Inflammatory macrophage treated with lipopolysaccharide for 1 hour (primary cell): ENCODE data around the gene TRIM15.
A peak's percentile ranks its signal among the peaks of the same experiment; 100 is the strongest.

Experiments used
- DNase-seq, 2 donors: peaks; one replicate each; pipeline ENCODE4 v3.0.0-alpha.2; 2020 to 2022

Gene TRIM15

DNA sequence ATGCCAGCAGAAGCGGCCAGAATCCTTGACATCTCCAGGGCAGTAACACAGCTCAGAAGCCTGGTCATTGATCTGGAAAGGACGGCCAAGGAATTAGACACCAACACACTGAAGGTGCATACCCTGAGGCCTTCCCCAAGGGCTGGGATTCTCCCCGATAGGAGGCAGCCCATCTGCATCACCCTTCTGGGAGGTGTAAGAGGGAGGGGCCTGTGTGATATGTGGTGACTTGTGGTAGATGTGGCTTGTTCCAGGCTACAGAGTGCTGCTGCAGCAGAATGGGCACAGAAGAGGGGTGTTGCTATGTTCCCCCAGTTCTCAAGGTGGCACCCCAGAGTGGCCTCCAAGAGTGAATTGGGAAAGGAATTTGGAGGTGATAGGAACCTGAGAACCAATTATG, 16.2 kb upstream of the TRIM15 start:
- DNase-seq: no peak

DNA sequence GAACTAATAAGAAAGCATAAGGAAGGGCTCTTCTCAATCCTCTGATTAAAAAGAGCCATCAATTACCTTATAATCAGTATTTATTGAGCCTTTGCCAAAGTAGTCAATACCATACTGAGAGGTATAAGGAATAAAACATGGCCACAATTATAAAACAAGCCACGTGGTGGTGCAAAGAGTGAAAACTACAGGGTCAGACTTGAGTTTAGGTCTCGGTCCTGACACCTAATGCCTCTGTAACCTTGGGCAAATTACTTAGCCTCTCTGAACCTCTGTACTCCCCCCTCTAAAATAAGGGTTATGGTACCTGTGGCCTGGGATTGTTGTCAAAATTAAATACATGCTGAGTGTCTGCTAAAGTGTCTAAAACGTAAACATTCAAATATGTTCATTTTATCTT, 14.1 kb upstream of the TRIM15 start:
- no peak for DNase-seq

DNA sequence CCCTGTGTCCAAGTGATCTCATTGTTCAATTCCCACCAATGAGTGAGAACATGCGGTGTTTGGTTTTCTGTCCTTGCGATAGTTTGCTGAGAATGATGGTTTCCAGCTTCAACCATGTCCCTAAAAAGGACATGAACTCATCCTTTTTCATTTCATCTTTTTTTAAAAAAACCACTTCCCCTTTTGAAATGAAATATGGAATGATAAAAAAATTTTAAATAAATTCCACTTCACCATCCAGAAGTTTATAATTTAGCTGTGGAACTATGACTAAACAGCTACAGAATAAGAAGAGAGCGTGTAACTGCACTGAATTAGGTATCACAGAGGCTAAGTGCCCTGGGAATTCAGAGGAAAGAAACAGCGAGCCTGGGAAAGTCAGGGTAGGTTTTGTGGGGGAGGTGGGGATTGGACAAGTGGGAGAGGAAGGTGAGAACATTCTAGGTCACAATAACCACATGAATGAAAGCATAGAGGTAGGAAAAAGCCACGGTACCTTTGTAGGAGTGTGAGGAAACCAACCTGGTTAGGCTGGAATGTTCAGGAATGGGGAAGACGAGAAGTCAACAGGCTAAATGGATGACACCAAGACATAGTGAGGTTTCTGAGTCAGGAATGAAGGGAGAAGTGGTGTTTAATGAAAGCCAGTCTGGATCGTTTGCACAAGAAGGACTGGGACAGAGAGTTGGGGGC, 13.3 kb upstream of the TRIM15 start:
- DNase-seq: no peak

DNA sequence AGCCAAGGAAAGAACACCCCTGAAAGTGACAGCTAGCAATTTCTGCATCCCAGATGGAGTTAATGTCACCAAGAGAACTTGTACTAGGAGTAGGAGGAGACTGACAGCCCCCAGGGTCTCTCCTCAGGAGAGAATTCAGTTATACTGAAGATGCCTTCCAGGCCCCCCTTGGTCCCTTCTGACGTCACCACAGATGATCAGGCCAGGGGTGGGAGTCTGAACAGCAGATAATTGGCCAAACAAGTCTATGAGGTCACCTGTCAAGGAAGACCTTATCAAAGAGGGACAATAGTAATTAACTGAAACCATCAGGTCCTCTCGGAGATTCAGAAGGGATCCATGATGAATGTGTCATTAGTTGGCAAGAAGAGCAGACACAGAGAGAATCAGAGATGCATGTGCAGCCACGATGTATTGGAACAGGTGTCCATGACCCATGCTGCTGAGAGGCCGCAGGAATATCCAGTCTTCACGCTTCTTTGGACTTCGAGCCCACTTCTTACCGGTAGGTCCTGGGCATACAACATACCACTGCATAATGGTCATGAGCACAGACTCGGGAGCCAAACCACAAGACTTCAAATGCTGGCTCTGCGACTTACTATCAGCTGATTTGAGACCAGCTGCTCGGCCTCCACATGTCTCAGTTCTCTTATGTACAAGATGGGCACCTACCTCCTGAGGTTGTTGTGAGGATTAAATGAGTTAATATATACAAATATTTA, 12.5 kb upstream of the TRIM15 start:
- DNase-seq: no peak

DNA sequence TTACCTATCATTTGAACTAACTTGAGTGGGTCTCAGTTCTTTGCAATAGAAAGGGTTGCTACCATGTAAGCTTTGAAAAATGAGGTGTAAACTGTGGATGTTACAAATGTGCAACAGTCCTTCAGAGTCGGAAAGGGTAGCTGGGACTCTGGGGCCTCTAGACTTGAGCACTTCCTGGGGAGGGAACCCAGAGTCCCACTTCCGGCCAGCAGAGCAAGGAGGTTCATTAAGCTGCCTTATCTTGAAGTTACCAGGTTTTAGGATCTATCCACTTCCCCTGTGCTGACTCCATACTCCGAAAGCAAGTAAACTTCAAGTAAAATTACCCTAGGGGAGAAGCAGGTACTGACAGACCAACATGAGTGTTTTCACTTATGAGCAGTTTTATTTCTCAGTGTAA, 11.8 kb upstream of the TRIM15 start:
- no peak for DNase-seq

DNA sequence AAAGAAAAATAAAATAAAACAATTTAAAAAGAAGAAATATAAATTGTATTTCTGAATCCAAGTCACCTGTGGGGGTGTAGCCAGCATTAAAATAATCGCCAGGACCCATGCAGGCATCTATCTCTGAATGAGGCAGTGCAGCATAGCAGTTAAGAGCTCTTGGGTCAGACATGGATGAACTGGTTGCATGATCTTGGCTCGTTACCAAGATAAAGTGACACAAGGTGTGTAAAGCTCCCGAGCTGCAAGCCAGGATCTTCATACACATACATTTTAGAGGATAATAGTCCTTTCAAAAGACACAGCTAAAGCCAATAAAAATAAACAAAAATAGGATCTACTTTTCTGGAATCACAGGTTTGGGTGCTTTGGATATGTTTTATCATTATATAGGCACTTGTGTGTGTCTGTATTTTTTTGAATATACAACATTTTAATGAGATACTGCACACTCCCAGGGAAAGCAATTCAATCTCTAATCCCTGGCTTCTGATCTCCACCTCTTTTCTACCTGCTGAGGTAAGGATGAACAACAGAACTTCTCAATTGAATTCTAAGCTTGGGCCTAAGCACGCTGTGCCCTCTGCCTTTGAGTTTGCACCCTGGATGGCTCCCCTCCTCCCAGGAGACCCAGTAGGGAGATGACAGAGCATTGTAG, 11.2 kb upstream of the TRIM15 start:
- no peak for DNase-seq

DNA sequence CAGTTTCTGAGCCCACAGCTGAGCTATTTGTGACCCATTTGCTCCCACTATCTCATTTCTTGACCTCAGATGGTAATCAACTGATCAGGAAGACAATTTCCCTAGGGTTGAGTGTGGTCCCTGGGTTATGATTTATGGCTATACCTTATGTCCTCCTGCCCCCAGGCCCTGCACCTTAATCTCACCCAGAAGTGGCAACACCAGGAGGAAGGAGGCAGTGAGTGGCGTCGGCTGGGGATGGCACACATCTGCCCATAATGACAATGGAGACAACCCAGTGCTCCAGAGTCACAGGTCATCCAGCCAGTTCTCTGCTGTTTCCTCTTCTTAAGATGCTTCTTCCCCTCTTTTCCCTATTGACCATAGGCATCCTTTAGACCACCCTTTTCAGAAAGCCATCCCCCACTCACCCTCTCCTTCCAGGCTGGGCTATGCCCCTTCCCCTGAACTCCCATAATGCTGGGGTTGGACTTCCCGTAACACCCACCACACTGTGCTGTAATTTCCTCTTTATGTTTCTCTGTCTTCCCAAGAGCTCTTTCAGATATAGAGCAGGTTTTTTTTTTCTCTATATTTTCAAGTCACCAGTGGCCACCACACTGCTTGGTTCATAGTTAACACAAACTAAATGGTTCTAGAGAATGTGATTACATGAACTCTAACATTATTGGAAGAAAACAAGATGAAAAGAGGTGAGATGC, 10.3 kb upstream of the TRIM15 start:
- peak in 1 of 2 donors; percentile 38 for DNase-seq

DNA sequence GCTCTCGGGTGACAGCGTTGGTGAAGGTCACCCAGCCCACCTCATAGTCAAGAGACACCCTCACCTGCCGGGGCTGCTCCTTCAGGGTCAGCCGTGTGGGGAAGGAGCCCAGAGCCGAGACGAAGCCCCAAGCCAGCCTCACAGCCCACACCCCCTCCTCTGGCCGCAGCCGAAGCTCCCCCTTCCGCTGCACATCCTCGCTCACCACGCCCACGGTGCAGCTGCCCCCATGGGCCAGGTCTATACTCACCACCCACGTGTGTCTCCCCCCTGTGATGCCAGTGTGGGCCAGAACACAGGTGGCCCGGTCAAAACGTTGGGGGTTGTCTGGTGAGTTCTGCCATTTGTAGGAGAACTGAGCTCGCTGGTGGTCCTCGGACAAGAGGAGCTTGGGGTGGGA, 9.3 kb upstream of the TRIM15 start:
- no peak for DNase-seq

DNA sequence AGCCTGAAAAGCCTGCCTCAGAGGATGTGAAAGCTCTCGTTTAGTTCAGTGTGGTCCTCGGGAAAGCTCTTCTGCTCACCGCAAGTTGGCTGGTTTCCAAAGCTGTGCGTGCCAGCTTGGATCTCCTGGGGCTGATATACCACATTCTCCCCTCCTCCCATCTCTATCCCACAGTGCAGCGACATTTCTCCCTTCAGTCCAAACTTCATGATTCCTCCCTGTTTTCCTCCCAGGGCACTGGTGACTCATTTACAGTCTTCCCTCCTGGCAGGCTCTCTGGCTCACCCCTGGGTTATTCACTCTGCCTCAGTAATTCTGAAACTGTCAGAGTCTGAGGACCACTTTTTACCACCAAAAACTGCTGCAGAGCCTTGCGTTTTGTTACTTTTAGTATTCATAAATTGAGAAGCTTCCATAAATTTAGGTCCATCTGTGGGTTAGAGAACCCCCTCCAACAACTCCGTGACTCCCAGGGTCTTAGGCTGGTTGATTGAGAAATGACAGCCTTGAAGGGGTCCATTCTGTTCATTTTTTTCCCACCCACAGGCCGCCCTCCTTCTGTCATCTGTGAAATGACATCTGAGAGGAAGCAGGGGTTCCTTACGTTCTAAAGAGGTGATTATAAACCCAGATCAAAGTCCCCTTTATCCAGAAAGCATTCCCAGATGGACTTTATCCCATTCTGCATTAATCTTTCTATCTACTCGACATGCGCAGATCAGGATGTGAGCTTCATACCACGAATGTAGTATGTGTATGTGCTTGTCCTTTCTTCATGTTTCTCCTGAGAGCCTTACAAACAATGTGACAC, 8.4 kb upstream of the TRIM15 start:
- DNase-seq: no peak

DNA sequence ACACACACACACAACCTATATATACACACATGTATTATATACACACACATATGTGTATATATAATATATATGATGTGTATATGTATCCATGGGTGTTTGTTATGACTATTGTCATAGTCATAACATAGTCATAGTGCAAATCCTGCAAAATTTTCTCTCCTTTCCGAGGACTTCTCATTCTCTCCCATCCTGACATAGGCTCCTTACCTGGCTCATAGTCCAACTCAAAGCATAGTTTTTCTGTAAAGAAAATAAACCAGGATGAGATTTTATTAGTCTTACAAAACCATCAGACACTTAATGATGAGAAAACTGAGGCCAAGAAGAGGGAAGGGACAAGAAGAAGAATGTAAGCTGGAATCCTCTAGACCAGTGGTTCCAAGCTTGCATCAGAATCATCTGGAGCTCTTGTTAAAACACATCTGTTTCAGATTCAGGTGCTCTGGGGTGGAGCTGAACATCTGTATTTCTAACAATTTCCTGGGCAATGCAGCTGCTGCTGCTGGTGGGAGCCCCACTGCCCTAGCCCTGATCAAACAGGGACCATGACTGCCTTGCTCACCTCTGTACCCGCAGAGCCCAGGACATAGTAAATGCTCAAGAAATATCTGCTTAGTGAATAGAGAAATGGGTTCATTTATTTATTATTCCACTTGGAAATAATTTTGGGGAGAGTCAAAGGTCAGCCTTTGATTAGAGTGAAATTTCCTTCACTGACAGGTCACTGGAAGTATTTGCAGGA, 7.7 kb upstream of the TRIM15 start:
- DNase-seq: no peak

DNA sequence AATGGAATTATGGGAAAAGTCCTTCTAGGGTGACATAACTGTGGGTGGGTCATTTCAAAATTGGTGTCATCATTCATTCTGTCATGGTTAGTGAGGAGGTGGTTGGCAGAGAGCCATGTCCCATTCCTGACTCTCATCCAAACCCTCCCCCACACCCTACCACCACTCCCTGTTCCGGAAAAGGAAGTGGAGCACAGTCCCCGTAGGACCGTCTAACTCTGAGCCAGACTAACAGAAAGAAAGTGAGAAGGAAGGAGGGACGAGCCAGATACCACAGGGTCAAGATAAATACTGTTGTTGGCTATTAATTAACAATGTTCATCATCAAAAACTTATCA, 7.1 kb upstream of the TRIM15 start:
- DNase-seq: peak; percentile 85 to 86

DNA sequence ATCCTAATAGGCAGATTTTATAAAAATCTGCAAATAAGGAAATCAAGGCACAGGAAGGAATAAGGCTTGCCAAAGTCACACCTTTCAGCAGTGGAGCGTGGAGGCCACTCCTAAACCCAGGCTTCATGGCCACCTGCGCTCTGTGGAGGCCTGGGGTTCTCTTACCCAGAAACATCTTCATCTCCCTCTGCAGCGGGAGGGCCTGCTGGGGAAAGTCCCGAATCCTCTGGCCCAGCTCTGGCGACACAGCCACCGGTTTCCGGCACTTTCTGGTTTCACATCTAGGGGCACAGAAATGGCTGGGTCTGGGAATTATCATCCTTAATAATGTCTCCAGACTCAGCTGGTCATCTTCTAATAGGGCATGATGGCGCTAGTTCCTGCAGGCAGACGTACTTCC, 6.6 kb upstream of the TRIM15 start:
- DNase-seq: no peak

DNA sequence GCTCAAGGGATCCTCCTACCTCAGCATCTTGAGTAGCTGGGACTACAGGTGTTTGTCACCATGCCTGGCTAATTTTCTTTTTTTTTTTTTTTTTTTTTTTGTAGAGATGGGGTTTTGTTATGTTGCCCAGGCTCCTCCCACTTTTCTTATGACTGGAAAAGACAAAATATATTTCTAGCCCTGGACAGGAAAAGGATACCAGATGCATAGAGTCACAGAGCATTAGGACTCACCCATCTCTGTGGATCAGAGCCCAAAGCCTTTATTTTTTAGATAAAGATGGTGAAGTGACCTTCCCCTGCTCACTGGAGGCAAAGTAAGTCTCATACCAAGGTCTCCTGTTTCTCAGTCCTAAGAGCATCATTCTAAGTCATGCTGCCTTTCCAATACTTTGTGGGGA, 5.8 kb upstream of the TRIM15 start:
- no peak for DNase-seq

DNA sequence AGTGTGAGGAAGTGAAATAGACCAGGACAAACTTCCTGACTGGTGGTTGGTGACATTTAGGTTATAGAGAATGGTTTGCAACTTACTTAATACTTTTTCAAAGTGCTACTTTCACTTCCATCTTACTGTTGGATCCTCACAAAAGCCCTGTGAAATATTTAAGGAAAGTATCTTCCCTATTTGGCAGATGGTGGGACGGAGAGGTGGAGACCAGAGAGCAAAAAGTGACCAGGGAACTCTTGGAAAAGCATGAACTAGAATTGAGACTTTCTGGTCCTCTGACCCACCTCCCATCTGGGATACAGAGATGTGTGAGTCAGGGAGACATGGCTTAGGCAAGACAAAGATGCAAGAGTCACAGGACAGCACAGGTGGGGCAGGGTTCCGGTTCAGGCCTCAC, 5.3 kb upstream of the TRIM15 start:
- DNase-seq: peak in 1 of 2 donors; percentile 28

DNA sequence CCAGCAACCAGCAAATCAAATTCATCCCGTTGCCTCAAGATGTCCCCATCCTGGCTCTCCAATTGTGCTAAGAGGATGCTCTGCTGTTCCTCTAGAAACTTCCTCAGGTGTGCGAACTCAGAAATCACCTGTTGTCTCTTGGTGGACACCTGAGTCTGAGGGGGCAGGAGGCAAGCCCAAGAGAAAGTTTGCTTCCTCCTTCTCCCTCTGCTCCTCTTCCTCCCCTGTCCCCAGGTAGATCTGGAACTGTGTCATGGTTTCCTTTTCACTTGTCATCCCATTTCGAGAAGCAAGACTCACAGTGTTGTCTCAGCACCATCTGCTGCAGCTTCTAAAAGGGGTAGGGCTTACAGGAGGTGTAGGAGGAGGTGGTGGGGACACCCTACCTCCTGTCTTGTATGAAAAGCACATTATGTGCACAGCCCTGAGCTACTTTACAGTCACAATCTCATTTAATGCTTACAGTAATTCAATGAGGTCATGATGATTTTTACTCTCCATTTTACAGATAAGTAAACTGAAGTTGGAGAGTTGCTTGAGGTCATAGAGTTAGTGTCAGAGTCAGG, 4.8 kb upstream of the TRIM15 start:
- no peak for DNase-seq

DNA sequence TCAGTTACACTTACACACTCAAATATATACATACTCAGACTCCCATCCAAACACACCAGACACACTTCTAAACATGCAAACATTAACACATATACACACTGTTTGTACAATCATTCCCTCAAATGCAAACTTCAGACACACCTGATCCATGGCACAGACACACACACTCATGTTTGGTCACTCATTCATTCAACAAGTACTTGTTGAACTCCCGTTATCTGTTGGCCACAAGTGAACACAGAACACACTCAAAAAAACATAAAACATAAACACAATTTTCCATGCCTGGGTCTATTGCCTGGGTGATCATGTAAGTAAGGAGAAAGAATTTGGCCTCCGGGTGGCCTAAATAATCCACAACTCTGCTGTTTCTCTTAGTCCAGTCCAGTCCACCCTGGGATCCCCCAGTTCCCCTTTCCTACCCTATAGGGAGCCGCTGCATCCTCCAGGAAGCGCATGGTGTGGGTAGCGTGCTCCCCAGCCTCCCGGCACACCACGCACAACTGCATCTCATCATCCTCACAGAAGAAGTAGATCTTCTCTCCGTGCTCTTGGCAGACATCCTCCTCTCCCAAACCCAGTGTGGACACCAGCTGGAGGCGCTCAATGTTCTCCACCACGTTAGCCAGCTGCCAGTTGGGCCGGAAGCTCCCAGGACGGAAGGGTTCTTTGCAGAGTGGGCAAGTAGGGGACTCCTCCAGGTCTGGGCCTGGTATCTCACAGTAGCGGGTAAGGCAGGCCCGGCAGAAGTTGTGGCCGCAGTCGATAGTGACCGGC, 3.1 kb upstream of the TRIM15 start:
- no peak for DNase-seq

DNA sequence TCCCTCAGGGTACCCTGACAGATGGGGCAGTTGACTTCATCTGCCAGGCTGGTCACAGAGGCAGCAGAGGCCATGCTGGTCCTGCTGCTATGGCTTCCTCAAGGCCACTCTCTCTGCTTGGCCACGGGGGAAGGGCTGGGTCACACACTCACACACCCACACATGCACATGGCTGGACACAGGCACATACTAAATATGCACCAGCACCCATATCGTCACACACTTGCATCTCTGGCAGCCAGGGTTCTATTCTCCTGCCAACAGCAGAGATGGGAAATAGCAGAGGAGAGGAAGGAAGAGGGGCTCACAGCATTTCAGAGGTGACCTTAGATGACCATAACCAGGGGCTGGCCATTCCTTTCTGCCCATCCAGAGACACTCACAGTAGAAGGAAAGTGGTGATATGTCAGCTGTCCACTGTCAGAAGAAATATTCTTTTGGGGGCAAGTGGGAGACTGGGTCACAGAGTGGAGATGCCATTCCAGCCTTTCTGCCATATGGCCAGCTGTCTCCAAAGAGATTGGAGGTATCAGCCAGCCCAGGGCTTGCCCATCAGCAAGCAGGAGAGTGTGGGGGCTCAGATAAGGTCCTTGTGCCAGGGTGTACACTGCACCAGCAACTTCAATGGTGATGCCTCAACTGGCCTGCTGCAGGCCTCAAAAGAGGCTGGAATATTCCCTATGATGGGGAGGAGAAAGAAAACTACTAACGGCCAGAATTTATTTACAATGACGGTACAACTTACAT, 2.4 kb upstream of the TRIM15 start, which contains the start of gene TRIM10:
TRIM10 (minus strand) TSS at position 427 of the 747 bp plus-strand sequence; CDS start at position 74, 353 bp downstream.
- no peak for DNase-seq

DNA sequence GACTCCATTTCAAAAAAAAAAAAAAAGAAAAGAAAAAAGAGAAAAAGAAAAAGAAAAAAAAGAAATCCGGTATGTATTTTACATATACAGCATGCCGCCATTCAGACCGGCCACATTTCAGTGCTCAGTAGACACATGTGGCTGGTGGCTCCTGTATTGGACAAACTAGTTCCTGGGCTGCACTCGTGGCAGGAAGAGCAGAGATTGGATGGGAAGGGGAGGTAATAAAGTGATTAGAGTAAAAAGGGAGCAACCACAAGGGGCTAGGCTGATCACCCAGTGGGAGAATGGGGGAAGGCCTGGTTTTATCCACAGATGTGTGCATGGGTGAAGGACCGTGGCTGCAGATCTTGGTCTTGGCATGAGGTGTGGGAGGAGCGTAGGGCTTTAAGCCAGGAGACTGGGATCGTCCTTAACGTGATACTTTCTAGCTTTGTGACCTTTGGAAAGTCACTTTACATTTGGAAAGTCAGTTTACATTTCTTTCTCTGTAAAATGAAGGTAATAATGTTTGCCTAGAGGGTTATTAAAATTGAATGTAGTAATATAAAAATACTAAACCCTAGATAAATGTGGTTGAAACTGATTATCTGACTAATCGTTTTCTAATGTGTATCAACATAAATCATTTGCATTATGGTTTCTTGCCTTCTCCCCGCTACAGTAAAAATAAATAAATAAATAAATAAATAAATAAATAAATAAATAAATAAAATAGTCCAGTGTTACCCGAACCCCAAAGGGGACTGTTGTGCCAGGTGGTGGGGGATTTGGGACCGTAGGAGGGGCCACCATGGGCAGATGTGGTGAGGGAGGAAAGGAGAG, 869 bp upstream of the TRIM15 start:
- no peak for DNase-seq
